Neutrophil (primary cell): ENCODE results near the gene SUGP2.

Experiments
- H3K27ac ChIP-seq: fragments of 200-600 bp; sonication (generic); 2 replicates; pipeline ENCODE4 v1.5.1; 2016; ENCODE audit warnings: mild to moderate bottlenecking, moderate library complexity
- H3K27me3 ChIP-seq: fragments of 200-600 bp; sonication (generic); 2 replicates; pipeline ENCODE4 v1.6.0; 2016; ENCODE audit warnings: mild to moderate bottlenecking
- H3K36me3 ChIP-seq: fragments of 200-600 bp; sonication (generic); 2 replicates; pipeline ENCODE4 v1.5.1; 2017
- H3K4me1 ChIP-seq, 2 experiments: fragments of 200-600 bp in 1 of 2; sonication (generic) in 1 of 2; 1 replicate in 1 of 2; 2 replicates in 1 of 2; pipeline versions ENCODE4 v1.5.1 to v1.6.1; 2013 to 2016; ENCODE audit warnings: low read depth in 1 of 2, low read length in 1 of 2, mild to moderate bottlenecking in 1 of 2, moderate library complexity in 1 of 2; ENCODE audit not compliant: control insufficient read depth in 1 of 2, insufficient read depth in 1 of 2
- H3K4me3 ChIP-seq, 2 experiments: fragments of 200-600 bp in 1 of 2; sonication (generic) in 1 of 2; 1 replicate in 1 of 2; 2 replicates in 1 of 2; pipeline ENCODE4 v1.5.1; 2013 to 2016; ENCODE audit warnings: low read depth in 1 of 2, low read length in 1 of 2, mild to moderate bottlenecking in 1 of 2, moderate library complexity in 1 of 2
- H3K9me3 ChIP-seq: fragments of 200-600 bp; sonication (generic); 2 replicates; pipeline ENCODE4 v1.5.1; 2016
- CTCF ChIP-seq: fragments of 200-600 bp; sonication (generic); IDR thresholded peaks from 2 replicates; pipeline ENCODE4 v1.5.1; 2016; ENCODE audit warnings: antibody characterized with exemption

SUGP2 gene

DNA sequence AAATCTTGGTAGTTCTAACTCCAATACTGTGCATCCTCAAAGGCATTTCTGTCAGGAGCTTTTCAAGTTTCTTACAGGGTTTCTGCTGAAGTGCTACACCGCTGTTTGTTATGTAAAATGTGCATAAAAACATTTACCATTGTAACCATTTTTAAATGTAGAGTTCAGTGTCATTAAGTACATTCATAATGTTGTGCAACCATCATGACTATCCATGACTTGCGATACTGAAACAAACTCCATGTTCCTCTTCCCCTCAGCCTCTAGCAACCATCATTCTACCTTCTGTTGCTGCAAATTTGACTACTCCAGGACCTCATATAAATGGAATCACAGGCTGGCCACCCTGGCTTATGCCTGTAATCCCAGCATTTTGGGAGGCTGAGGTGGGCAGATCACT is 16.1 kb upstream of the SUGP2 start:
- Histone ChIP-seq H3K27ac (no peak overlapping the region), H3K4me3 (no peak overlapping the region), H3K36me3 (peaks cover 21% of the 10 kb centered on the region), H3K27me3 (no peaks in the 10 kb centered on the region), H3K9me3 (no peaks in the 10 kb centered on the region), H3K4me1 (no peaks in the 10 kb centered on the region)
- TF ChIP-seq CTCF, result no peak

DNA sequence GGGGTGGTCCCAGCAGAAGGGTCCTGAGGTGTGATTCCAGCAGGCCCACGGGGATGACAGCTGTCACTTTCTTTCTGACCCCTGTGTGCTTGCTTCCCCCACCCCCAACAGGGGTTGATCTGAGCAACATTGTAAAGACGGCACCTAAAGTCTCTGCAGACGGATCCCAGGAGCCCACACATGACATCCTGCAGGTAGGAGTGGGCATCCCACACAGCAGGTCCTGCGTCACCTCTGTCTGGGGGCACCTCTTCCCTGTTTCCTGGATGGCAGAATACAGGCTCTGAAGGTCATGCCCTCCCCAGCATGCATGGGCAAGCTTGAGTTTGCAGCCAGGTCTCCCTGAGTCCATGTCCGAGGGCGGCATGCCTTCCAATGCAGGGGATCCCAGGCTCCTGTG is 10.6 kb upstream of the SUGP2 start:
- no peak for TF ChIP-seq CTCF
- Histone ChIP-seq H3K27ac (no peak overlapping the region), H3K4me1 (no peaks in the 10 kb centered on the region), H3K4me3 (no peak overlapping the region), H3K36me3 (peaks cover 16% of the 10 kb centered on the region), H3K27me3 (no peaks in the 10 kb centered on the region), H3K9me3 (no peaks in the 10 kb centered on the region)

DNA sequence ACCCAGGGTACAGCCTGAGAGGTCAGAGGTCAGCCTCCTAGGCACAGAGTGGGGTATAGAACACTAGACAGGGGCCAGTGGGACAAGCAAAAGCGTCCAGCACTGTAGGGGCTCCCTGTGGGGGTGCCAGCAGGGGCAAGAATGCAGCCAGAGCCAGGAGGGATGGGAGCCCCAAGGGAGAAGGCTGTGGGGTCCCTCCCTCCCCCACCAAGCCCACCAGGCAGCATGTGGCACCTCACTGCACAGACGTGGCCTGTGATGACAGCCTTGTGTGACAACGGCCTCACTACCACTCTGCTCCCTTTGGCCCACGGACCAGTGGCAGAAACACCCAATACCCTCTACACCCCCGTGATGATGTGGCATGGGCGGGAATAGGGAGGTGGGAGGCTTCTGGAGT is 10.2 kb upstream of the SUGP2 start:
- no peaks in the 10 kb centered on the region for H3K27me3 ChIP-seq
- H3K4me1 ChIP-seq, result no peaks in the 10 kb centered on the region
- no peak overlapping the region for H3K27ac ChIP-seq
- no peaks in the 10 kb centered on the region for H3K9me3 ChIP-seq
- H3K4me3 ChIP-seq, result no peak overlapping the region
- no peak for TF ChIP-seq CTCF
- H3K36me3 ChIP-seq, result peaks cover 16% of the 10 kb centered on the region

GRCh38 chr19:19042732-19043280 is 9.5 kb upstream of the SUGP2 start:
- H3K27ac ChIP-seq, result no peak overlapping the region
- H3K4me3 ChIP-seq, result no peak overlapping the region
- no peaks in the 10 kb centered on the region for H3K4me1 ChIP-seq
- H3K36me3 ChIP-seq, result peaks cover 16% of the 10 kb centered on the region
- H3K9me3 ChIP-seq, result no peaks in the 10 kb centered on the region
- no peak for TF ChIP-seq CTCF
- H3K27me3 ChIP-seq, result no peaks in the 10 kb centered on the region

- H3K36me3 ChIP-seq, result peaks cover 16% of the 10 kb centered on the region
- H3K9me3 ChIP-seq, result no peaks in the 10 kb centered on the region
- H3K4me3 ChIP-seq, result no peak overlapping the region
- no peaks in the 10 kb centered on the region for H3K27me3 ChIP-seq
- TF ChIP-seq CTCF, result no peak
- no peaks in the 10 kb centered on the region for H3K4me1 ChIP-seq
- H3K27ac ChIP-seq, result no peak overlapping the region
Measured at GRCh38 chr19:19040417-19040816, 7.1 kb upstream of the SUGP2 start.

GRCh38 chr19:19039901-19040300 is 6.6 kb upstream of the SUGP2 start:
- no peak for TF ChIP-seq CTCF
- no peak overlapping the region for H3K4me3 ChIP-seq
- no peaks in the 10 kb centered on the region for H3K9me3 ChIP-seq
- H3K27me3 ChIP-seq, result no peaks in the 10 kb centered on the region
- H3K36me3 ChIP-seq, result peaks cover 16% of the 10 kb centered on the region
- H3K4me1 ChIP-seq, result no peaks in the 10 kb centered on the region
- no peak overlapping the region for H3K27ac ChIP-seq
